ENCODE measurements around the gene TMC2. TPM values are rescaled to one million over a fixed set of nuclear protein-coding genes. Genes with fewer than 3 reads are reported as not detected.

Gene TMC2
- polyA plus RNA-seq, 2 of the 4 experiments (the other 2 are of a cell fraction), result not detected

- no peak for TF ChIP-seq EHMT2 (IDR thresholded peaks at IDR 0.05; ENCODE audit: low read depth)
- no peak for TF ChIP-seq KDM1A (IDR thresholded peaks at IDR 0.05; ENCODE audit: low read depth)
- TF ChIP-seq MAZ (IDR thresholded peaks at IDR 0.05; ENCODE audit: borderline replicate concordance, low read depth, low read length), result no peak
- TF ChIP-seq EHF (CRISPR knock-in tag; IDR thresholded peaks at IDR 0.05), result no peak
- no peak for TF ChIP-seq JUNB (IDR thresholded peaks at IDR 0.05)
- TF ChIP-seq CBX8 (IDR thresholded peaks at IDR 0.05), result no peak
These were observed 82.4 kb downstream of the TMC2 start (continued) for GRCh38 chr20:2618815-2619214.

GRCh38 chr20:2619337-2619736, 83.0 kb downstream of the TMC2 start:
- no peak for DNase-seq (ENCODE audit: low read depth in 1 of 2, low spot score in 1 of 2)
- ChIA-PET POLR2A (no interaction called here), CTCF (no interaction called here)
- TF ChIP-seq ZFP36 (IDR thresholded peaks at IDR 0.05; ENCODE audit: borderline replicate concordance, partially characterized antibody) (no peak), MAFK (IDR thresholded peaks at IDR 0.05; ENCODE audit: partially characterized antibody) (peak; percentile 55)
- Histone ChIP-seq H3K9me3 (peaks cover 10% of the 10 kb centered on the region), H3K4me1 (peaks cover 7% of the 10 kb centered on the region; the same call in 2 of the 3 replicates), H3K4me2 (no peak overlapping the region), H3K27ac (0 out of 6 replicates have a peak overlapping the region, but pooled peaks of 1 of the 2 experiments have one; percentile 9), H3K4me3 (no peak overlapping the region)
- 51% methylated on average over 2 of the region's 2 CpGs for WGBS (ENCODE audit: missing lambda C conversion rate)
- FAIRE-seq, result no peak
- ATAC-seq, result no peak

GRCh38 chr20:2619961-2620595, 83.7 kb downstream of the TMC2 start:
- peak; percentile 19 to 29 for DNase-seq (ENCODE audit: low read depth in 1 of 2, low spot score in 1 of 2)
- Histone ChIP-seq H3K9me3 (peaks cover 10% of the 10 kb centered on the region), H3K27ac (0 out of 6 replicates have a peak overlapping the region, but pooled peaks of 1 of the 2 experiments have one; percentile 9), H3K4me1 (peaks cover 7% of the 10 kb centered on the region; the same call in 2 of the 3 replicates), H3K4me2 (0 out of 3 replicates have a peak overlapping the region, but pooled peaks have one; percentile 6), H3K4me3 (no peak overlapping the region)
- ATAC-seq, result peak; percentile 28 to 57; a peak in 2 of 6 replicates
- FAIRE-seq, result peak; percentile 18
- no peak for TF ChIP-seq ZFP36 (IDR thresholded peaks at IDR 0.05; ENCODE audit: borderline replicate concordance, partially characterized antibody)
- TF ChIP-seq JUNB (IDR thresholded peaks at IDR 0.05), result peak; percentile 43; the same call in 1 of the 2 replicates
- TF ChIP-seq MAFK (IDR thresholded peaks at IDR 0.05; ENCODE audit: partially characterized antibody), result peak; percentile 15
- TF ChIP-seq FOSL2 (IDR thresholded peaks at IDR 0.05), result 0 out of 2 replicates have a peak, but pooled peaks have one; percentile 18
- peak; percentile 70 for TF ChIP-seq FOSL2 (CRISPR knock-in tag; IDR thresholded peaks at IDR 0.05)
- no peak for TF ChIP-seq BCL3 (IDR thresholded peaks at IDR 0.05)
- no peak for TF ChIP-seq ELK1 (IDR thresholded peaks at IDR 0.05; ENCODE audit: low read depth, low read length)
- TF ChIP-seq CEBPB (IDR thresholded peaks at IDR 0.05), result peak in 1 of 2 experiments; percentile 41; a peak in 1 of 4 replicates
- TF ChIP-seq TFCP2L1 (CRISPR knock-in tag; IDR thresholded peaks at IDR 0.05), result no peak
- TF ChIP-seq HES2 (IDR thresholded peaks at IDR 0.05), result 0 out of 2 replicates have a peak, but pooled peaks have one; percentile 18
- no peak for TF ChIP-seq HOXB5 (CRISPR knock-in tag; IDR thresholded peaks at IDR 0.05)
- no peak for TF ChIP-seq CBX2 (IDR thresholded peaks at IDR 0.05; ENCODE audit: borderline replicate concordance, low read depth)
- TF ChIP-seq CTCF (IDR thresholded peaks at IDR 0.05), result no peak
- no peak for TF ChIP-seq RFX5 (IDR thresholded peaks at IDR 0.05)
- 30% methylated on average over 3 of the region's 3 CpGs for WGBS (ENCODE audit: missing lambda C conversion rate)
- POLR2A ChIA-PET, result no interaction called here
- CTCF ChIA-PET, result interaction anchor here (1.5 kb wide), 1 partner anchor 11 kb away, joined by 6 read pairs; no protein-coding TSS in a partner anchor
